Neuron (in vitro differentiated cells): ENCODE data around the gene ITPK1.
"Not testable (repeated sequence)": the region's sequence is repeated elsewhere in the genome, so short reads cannot be mapped to it uniquely, and the experiment has no call there.

Experiments
- H2AFZ ChIP-seq: one replicate; pipeline ENCODE4 v1.6.1; 2013; ENCODE audit warnings: low read depth, mild to moderate bottlenecking, inconsistent platforms, low read length, moderate library complexity
- H3K27me3 ChIP-seq: one replicate; pipeline ENCODE4 v1.6.1; 2013; ENCODE audit warnings: low read length; ENCODE audit not compliant: insufficient read depth
- H3K36me3 ChIP-seq: one replicate; pipeline ENCODE4 v1.6.1; 2013; ENCODE audit warnings: low read length; ENCODE audit not compliant: insufficient read depth
- H3K4me1 ChIP-seq: one replicate; pipeline ENCODE4 v1.6.1; 2013; ENCODE audit warnings: low read length; ENCODE audit not compliant: insufficient read depth
- H3K4me3 ChIP-seq: 2 replicates; pipeline ENCODE4 v1.5.1; 2013; ENCODE audit warnings: mild to moderate bottlenecking, low read length, moderate library complexity
- H3K9me3 ChIP-seq: one replicate; pipeline ENCODE4 v1.6.1; 2013; ENCODE audit warnings: low read length

ITPK1 gene

GRCh38 chr14:93063393-93063792, 52.3 kb downstream of the ITPK1 start:
- Histone ChIP-seq H3K9me3 (no peaks in the 10 kb centered on the region), H2AFZ (no peak overlapping the region), H3K27me3 (no peaks in the 10 kb centered on the region), H3K4me1 (peaks cover 8% of the 10 kb centered on the region), H3K36me3 (no peaks in the 10 kb centered on the region), H3K4me3 (no peak overlapping the region)

GRCh38 chr14:93062890-93063289, 52.8 kb downstream of the ITPK1 start:
- Histone ChIP-seq H3K4me1 (peaks cover 8% of the 10 kb centered on the region), H2AFZ (no peak overlapping the region), H3K36me3 (no peaks in the 10 kb centered on the region), H3K9me3 (no peaks in the 10 kb centered on the region), H3K27me3 (no peaks in the 10 kb centered on the region), H3K4me3 (no peak overlapping the region)

- H3K27me3 ChIP-seq, H2AFZ ChIP-seq, H3K36me3 ChIP-seq, H3K4me1 ChIP-seq, H3K4me3 ChIP-seq, H3K9me3 ChIP-seq: not testable (repeated sequence)
These were observed 53.7 kb downstream of the ITPK1 start for GRCh38 chr14:93062013-93062412.

- no peak overlapping the region for H3K4me3 ChIP-seq
- H3K36me3 ChIP-seq, result no peaks in the 10 kb centered on the region
- no peaks in the 10 kb centered on the region for H3K9me3 ChIP-seq
- peaks cover 11% of the 10 kb centered on the region for H3K4me1 ChIP-seq
- H3K27me3 ChIP-seq, result no peaks in the 10 kb centered on the region
- H2AFZ ChIP-seq, result no peak overlapping the region
These were observed 54.2 kb downstream of the ITPK1 start for GRCh38 chr14:93061380-93062012.

- Histone ChIP-seq H3K36me3 (no peaks in the 10 kb centered on the region), H3K4me3 (no peak overlapping the region), H3K9me3 (no peaks in the 10 kb centered on the region), H2AFZ (no peak overlapping the region), H3K27me3 (no peaks in the 10 kb centered on the region), H3K4me1 (peaks cover 13% of the 10 kb centered on the region)
These were observed 54.9 kb downstream of the ITPK1 start for GRCh38 chr14:93060841-93061240.

- H3K4me1 ChIP-seq, result peaks cover 13% of the 10 kb centered on the region
- H3K9me3 ChIP-seq, result no peaks in the 10 kb centered on the region
- H3K4me3 ChIP-seq, result no peak overlapping the region
- H3K36me3 ChIP-seq, result no peaks in the 10 kb centered on the region
- no peaks in the 10 kb centered on the region for H3K27me3 ChIP-seq
- H2AFZ ChIP-seq, result no peak overlapping the region
These were observed 55.7 kb downstream of the ITPK1 start for GRCh38 chr14:93059917-93060545.

GRCh38 chr14:93059260-93059659, 56.5 kb downstream of the ITPK1 start:
- Histone ChIP-seq H3K4me1 (peaks cover 13% of the 10 kb centered on the region), H3K9me3 (no peaks in the 10 kb centered on the region), H3K36me3 (no peaks in the 10 kb centered on the region), H3K4me3 (no peak overlapping the region), H2AFZ (no peak overlapping the region), H3K27me3 (no peaks in the 10 kb centered on the region)

- H3K36me3 ChIP-seq, result no peaks in the 10 kb centered on the region
- H3K4me3 ChIP-seq, result no peak overlapping the region
- H3K4me1 ChIP-seq, result peaks cover 13% of the 10 kb centered on the region
- no peaks in the 10 kb centered on the region for H3K9me3 ChIP-seq
- H3K27me3 ChIP-seq, result no peaks in the 10 kb centered on the region
- no peak overlapping the region for H2AFZ ChIP-seq
These were observed 58.0 kb downstream of the ITPK1 start for GRCh38 chr14:93057586-93058280.

- Histone ChIP-seq H3K36me3 (no peaks in the 10 kb centered on the region), H2AFZ (no peak overlapping the region), H3K9me3 (no peaks in the 10 kb centered on the region), H3K4me3 (no peak overlapping the region), H3K27me3 (no peaks in the 10 kb centered on the region), H3K4me1 (peaks cover 13% of the 10 kb centered on the region)
These were observed 58.7 kb downstream of the ITPK1 start for GRCh38 chr14:93056840-93057585.

- Histone ChIP-seq H3K27me3 (no peaks in the 10 kb centered on the region), H3K4me3 (no peak overlapping the region), H3K4me1 (peaks cover 13% of the 10 kb centered on the region), H3K36me3 (no peaks in the 10 kb centered on the region), H2AFZ (no peak overlapping the region), H3K9me3 (no peaks in the 10 kb centered on the region)
These were observed 59.4 kb downstream of the ITPK1 start for GRCh38 chr14:93056166-93056839.

- Histone ChIP-seq H3K4me1 (peaks cover 13% of the 10 kb centered on the region), H3K27me3 (no peaks in the 10 kb centered on the region), H2AFZ (no peak overlapping the region), H3K36me3 (no peaks in the 10 kb centered on the region), H3K4me3 (no peak overlapping the region), H3K9me3 (no peaks in the 10 kb centered on the region)
These were observed 60.0 kb downstream of the ITPK1 start for GRCh38 chr14:93055651-93056115.

GRCh38 chr14:93054876-93055275, 60.8 kb downstream of the ITPK1 start:
- Histone ChIP-seq H2AFZ (no peak overlapping the region), H3K36me3 (no peaks in the 10 kb centered on the region), H3K9me3 (no peaks in the 10 kb centered on the region), H3K4me1 (peaks cover 11% of the 10 kb centered on the region), H3K27me3 (no peaks in the 10 kb centered on the region), H3K4me3 (no peak overlapping the region)
